ENCODE results near the gene TMPRSS7. TPM values are rescaled to one million over a fixed set of nuclear protein-coding genes. Genes with fewer than 3 reads are reported as not detected.

The TMPRSS7 gene

Small RNA genes within 50 kb of the gene (small RNA-seq; reads per million reads assigned to genes)
- gene MIR567 (ENCODE audit: insufficient read depth): not detected

All from neuronal stem cell (in vitro differentiated cells).